Smooth muscle cell (in vitro differentiated cells): ENCODE results near the gene SNAP91. TPM values are rescaled to one million over a fixed set of nuclear protein-coding genes. Genes with fewer than 3 reads are reported as not detected.

Experiments used
- DNase-seq: peaks from one replicate; lab custom pipeline; 2025; ENCODE audit not compliant: unreplicated experiment; lab: John Stamatoyannopoulos, UW
- H2AFZ ChIP-seq: fragments of 200-600 bp; sonication (generic); 2 replicates; pipeline ENCODE4 v1.6.0; 2016; ENCODE audit warnings: antibody characterized with exemption, low read depth, mild to moderate bottlenecking
- H3F3A ChIP-seq: fragments of 200-600 bp; sonication (generic); 2 replicates; pipeline ENCODE4 v1.6.0; 2017; ENCODE audit warnings: antibody characterized with exemption, low read depth
- H3K27ac ChIP-seq: fragments of 200-600 bp; sonication (generic); 2 replicates; pipeline ENCODE4 v1.5.1; 2016; ENCODE audit warnings: low read depth, mild to moderate bottlenecking
- H3K27me3 ChIP-seq: fragments of 200-600 bp; sonication (generic); 2 replicates; pipeline ENCODE4 v1.6.1; 2016; ENCODE audit warnings: low read depth, mild to moderate bottlenecking
- H3K36me3 ChIP-seq: fragments of 200-600 bp; sonication (generic); 2 replicates; pipeline ENCODE4 v1.5.1; 2016; ENCODE audit warnings: low read depth
- H3K4me1 ChIP-seq: fragments of 200-600 bp; sonication (generic); 2 replicates; pipeline ENCODE4 v1.5.1; 2016; ENCODE audit warnings: low read depth
- H3K4me2 ChIP-seq: fragments of 200-600 bp; sonication (generic); 2 replicates; pipeline ENCODE4 v1.6.0; 2016; ENCODE audit warnings: mild to moderate bottlenecking
- H3K4me3 ChIP-seq: fragments of 200-600 bp; sonication (generic); 2 replicates; pipeline ENCODE4 v1.5.1; 2016; ENCODE audit warnings: mild to moderate bottlenecking
- H3K79me2 ChIP-seq: fragments of 200-600 bp; sonication (generic); 2 replicates; pipeline ENCODE4 v1.6.0; 2016; ENCODE audit warnings: low read depth, mild to moderate bottlenecking
- H3K9ac ChIP-seq: fragments of 200-600 bp; sonication (generic); 2 replicates; pipeline ENCODE4 v1.6.0; 2016; ENCODE audit warnings: low read depth
- H3K9me3 ChIP-seq: fragments of 200-600 bp; sonication (generic); replicated peaks from 2 replicates; pipeline ENCODE4 v1.5.1; 2016; ENCODE audit warnings: low read depth
- H4K20me1 ChIP-seq: fragments of 200-600 bp; sonication (generic); 2 replicates; pipeline ENCODE4 v1.6.0; 2016; ENCODE audit warnings: low read depth
- CTCF ChIP-seq: fragments of 200-600 bp; sonication (generic); IDR thresholded peaks from 2 replicates; pipeline ENCODE4 v1.5.1; 2017; ENCODE audit warnings: borderline replicate concordance, mild to moderate bottlenecking, antibody characterized with exemption; ENCODE audit not compliant: insufficient read depth, poor library complexity, severe bottlenecking
- WGBS: methylation state at CpG from one replicate; pipeline ENCODE4 v1.1.7; 2016; ENCODE audit warnings: low lambda C conversion rate; 5-methylcytosine and 5-hydroxymethylcytosine counted together
- polyA plus RNA-seq: library from polyadenylated mRNA; unstranded; fragments of >200 nt; fragmentation: Nextera tagmentation; extraction: Ambion mirVana; gene quantifications from 2 replicates; pipeline ENCODE4 v1.2.1, GENCODE V29; 2016
- total RNA-seq: library from RNA; depleted of rRNA; stranded (reverse); fragments of >200 nt; gene quantifications from 2 replicates; pipeline ENCODE4 v1.2.3, GENCODE V29; 2014

The SNAP91 gene
- total and polyA plus RNA-seq, 2 experiments from 2014 or later, result not detected

GRCh38 chr6:83514466-83514865 is 194.4 kb downstream of the SNAP91 start:
- peak overlapping the region; percentile 62 for H3K4me3 ChIP-seq
- no peak for DNase-seq
- H3K27ac ChIP-seq, result no peak overlapping the region
- H3K79me2 ChIP-seq, result no peaks in the 10 kb centered on the region
- WGBS, result 81% methylated on average over 1 of the region's 1 CpG
- H3K9ac ChIP-seq, result no peak overlapping the region
- H3K9me3 ChIP-seq, result no peaks in the 10 kb centered on the region
- H3K4me2 ChIP-seq, result peak overlapping the region; percentile 94
- H4K20me1 ChIP-seq, result no peaks in the 10 kb centered on the region
- H3F3A ChIP-seq, result peaks cover 16% of the 10 kb centered on the region
- H3K4me1 ChIP-seq, result peaks cover 11% of the 10 kb centered on the region
- no peaks in the 10 kb centered on the region for H3K27me3 ChIP-seq
- H2AFZ ChIP-seq, result no peak overlapping the region
- H3K36me3 ChIP-seq, result no peaks in the 10 kb centered on the region
- no peak for TF ChIP-seq CTCF

DNA sequence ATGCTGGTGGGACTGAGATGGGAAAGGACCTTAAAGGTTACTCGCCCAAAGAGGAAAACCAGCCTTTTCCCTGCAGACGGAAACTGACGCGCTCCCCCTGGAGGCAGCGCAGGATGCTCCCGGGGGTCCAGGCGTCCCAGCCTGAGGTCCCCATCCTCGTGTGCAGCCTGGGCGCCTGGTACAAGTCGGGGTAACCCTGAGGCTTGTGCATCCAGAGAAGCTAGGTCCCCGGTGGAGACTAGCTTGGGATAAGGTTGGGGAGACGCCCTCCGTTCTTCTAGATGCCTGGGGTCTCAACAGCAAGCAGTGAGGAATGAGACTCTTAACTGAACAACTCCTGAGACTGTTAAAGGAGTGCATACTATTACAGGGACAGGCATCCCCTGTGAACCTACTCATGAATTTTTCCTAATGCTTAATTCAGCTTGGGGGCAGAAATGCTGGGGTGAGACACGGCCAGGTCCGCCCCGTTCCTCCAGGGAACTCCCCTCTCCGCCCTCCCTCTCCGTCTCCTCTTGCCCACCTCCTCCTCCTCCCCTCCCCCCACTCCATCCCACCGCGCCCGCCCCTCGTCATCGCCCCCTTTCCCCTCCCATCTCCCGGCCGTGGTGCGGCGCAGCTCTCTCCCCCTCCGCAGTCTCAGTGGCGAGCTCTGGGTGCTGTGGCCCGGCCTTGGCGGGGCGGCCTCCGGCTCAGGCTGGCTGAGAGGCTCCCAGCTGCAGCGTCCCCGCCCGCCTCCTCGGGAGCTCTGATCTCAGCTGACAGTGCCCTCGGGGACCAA is 196.8 kb downstream of the SNAP91 start, which contains the start of gene PRSS35:
Gene PRSS35, plus strand, starts transcription at position 634 of the 781 bp plus-strand sequence. CDS start 10,908 bp downstream, outside the sequence.
- Histone ChIP-seq H2AFZ (peak within 1 kb of the TSS; percentile 81), H3K27ac (peak within 1 kb of the TSS; percentile 57), H3K79me2 (no peaks in the 10 kb centered on the region), H3K4me3 (peak within 1 kb of the TSS; percentile 62), H3K36me3 (no peaks in the 10 kb centered on the region), H3K4me1 (peaks cover 11% of the 10 kb centered on the region), H3K4me2 (peak within 1 kb of the TSS; percentile 94), H3K27me3 (no peaks in the 10 kb centered on the region), H4K20me1 (no peaks in the 10 kb centered on the region), H3K9ac (peak within 1 kb of the TSS; percentile 15), H3K9me3 (no peaks in the 10 kb centered on the region), H3F3A (peaks cover 20% of the 10 kb centered on the region)
- WGBS, result under 1% methylated on average over 21 of the region's 38 CpGs
- peak; percentile 40 for DNase-seq
- peak; percentile 74 for TF ChIP-seq CTCF

- Histone ChIP-seq H3K9ac (no peak overlapping the region), H3K9me3 (no peaks in the 10 kb centered on the region), H3K4me2 (peak overlapping the region; percentile 94), H3F3A (peaks cover 20% of the 10 kb centered on the region), H3K36me3 (no peaks in the 10 kb centered on the region), H3K4me3 (no peak overlapping the region), H3K4me1 (peaks cover 11% of the 10 kb centered on the region), H3K27me3 (no peaks in the 10 kb centered on the region), H3K79me2 (no peaks in the 10 kb centered on the region), H3K27ac (peak overlapping the region; percentile 14), H4K20me1 (no peaks in the 10 kb centered on the region), H2AFZ (peak overlapping the region; percentile 81)
- 83% methylated on average over 8 of the region's 8 CpGs for WGBS
- no peak for TF ChIP-seq CTCF
- DNase-seq, result no peak
These were observed 197.6 kb downstream of the SNAP91 start for GRCh38 chr6:83511266-83511665.
